ENCODE data around the gene FBXO36.

The FBXO36 gene

DNA sequence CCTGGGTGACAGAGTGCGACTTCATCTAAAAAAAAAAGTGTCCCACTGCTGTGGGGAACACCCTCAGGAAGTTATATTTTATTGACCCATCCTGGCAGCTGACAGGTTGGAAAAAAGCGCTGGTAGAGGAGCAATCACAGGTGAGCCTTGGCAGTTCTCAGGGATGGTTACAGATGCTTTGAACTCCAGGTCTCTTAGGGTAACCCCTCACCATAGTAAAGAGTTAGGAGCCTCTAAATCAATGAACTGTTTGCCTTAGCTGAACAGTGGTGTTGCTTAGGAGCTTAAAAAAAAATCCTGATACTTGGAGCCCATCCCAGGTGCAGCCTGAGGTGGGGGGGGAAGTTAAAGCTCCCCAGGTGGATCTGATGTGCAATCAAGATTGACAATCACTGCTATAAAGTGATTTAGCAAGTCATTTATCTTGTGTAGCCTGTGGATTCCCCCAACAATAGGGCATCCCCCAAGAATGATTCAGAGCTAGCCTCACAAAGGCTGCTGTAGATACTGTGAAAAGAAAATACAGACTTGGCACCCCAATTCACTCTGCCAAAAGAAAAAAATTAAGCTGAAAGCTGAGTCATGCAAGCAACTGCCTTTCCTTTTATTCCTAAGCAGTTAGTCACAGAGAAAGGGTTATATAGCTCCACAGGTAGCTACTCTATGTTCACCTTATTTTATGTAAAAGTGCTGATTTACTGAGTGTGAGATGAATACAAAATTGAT lies 131.6 kb downstream of the FBXO36 start:
- no peak for DNase-seq

DNA sequence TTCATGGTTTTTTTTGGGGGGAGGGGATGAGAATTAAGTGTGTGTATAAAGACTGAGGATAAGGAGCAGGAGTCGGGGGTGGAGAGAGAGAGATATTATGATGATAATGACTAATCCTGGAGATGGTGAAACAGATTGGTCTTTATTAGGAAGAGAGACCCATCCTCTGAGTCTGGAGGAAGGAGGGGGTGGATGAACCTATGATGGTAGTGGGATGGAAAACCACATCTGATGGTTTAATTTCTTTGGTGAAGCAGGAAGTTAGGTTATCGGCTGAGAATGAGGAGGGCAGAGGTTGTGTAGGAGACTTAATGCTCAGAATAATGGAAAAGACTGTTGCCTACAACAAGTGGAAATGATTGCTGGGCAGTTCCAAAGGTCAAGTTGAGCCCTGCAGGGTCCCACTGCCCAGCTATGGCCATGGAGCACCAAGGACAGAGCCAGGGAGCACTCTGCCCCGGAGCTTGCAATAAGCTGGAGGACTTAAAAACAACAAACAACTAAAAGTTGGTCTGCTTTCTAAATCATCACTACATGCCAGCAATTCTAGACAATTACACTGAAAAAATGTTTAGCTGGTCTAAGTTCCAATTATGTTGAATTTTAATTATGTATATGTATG lies 138.5 kb downstream of the FBXO36 start:
- DNase-seq, result no peak
